OCI-LY7 (cell line): ENCODE data around the gene PCIF1. TPM values are rescaled to one million over a fixed set of nuclear protein-coding genes. Genes with fewer than 3 reads are reported as not detected.

Source experiments
- Bru-seq: library from RNA; stranded (reverse); fragments of 400-500 nt; gene quantifications from one replicate; lab custom pipeline; 2021; lab: Mats Ljungman, UMichigan
- BruChase-seq, 2 experiments: library from RNA; stranded (reverse); fragments of 400-500 nt; gene quantifications; one replicate each; lab custom pipeline; 2021; lab: Mats Ljungman, UMichigan
- BruUV-seq: library from RNA; stranded (reverse); fragments of 400-500 nt; replicated peaks from 2 replicates; lab custom pipeline; 2021; lab: Mats Ljungman, UMichigan
- CTCF ChIA-PET: fragments of 300-600 bp; sonication (Branson Sonifier 250); formaldehyde crosslinking; loops from one replicate; lab custom pipeline; 2022; ENCODE audit warnings: antibody characterized with exemption; ENCODE audit not compliant: unreplicated experiment; lab: Charles Lee
- POLR2A ChIA-PET: fragments of 300-600 bp; sonication (Branson Sonifier 250); formaldehyde crosslinking; loops from one replicate; lab custom pipeline; 2022; ENCODE audit warnings: antibody characterized with exemption; lab: Charles Lee
- DNase-seq: peaks from one replicate; pipeline ENCODE4 v3.0.0-alpha.2; 2015; ENCODE audit warnings: low spot score
- H2AFZ ChIP-seq: fragments of 200-600 bp; sonication (generic), shearing (Covaris generic); 2 replicates; pipeline ENCODE4 v1.6.1; 2014; ENCODE audit warnings: mild to moderate bottlenecking, antibody characterized with exemption, low read length, moderate library complexity
- H3K27ac ChIP-seq: fragments of 200-600 bp; sonication (generic); 2 replicates; pipeline ENCODE4 v1.5.1; 2014; ENCODE audit warnings: mixed run types, low read depth, mild to moderate bottlenecking, moderate library complexity, low read length, inconsistent platforms; ENCODE audit not compliant: poor library complexity, severe bottlenecking
- H3K36me3 ChIP-seq: fragments of 200-600 bp; sonication (generic); 2 replicates; pipeline ENCODE4 v1.6.1; 2014; ENCODE audit warnings: mild to moderate bottlenecking, antibody characterized with exemption, low read length, moderate library complexity, mixed read lengths; ENCODE audit not compliant: insufficient read depth
- H3K4me1 ChIP-seq: fragments of 200-600 bp; sonication (generic); 2 replicates; pipeline ENCODE4 v1.5.1; 2014; ENCODE audit warnings: mild to moderate bottlenecking, low read length; ENCODE audit not compliant: insufficient read depth, poor library complexity, severe bottlenecking
- H3K4me2 ChIP-seq: fragments of 200-600 bp; sonication (generic); 2 replicates; pipeline ENCODE4 v1.6.1; 2014; ENCODE audit warnings: mild to moderate bottlenecking, low read length
- H3K4me3 ChIP-seq: fragments of 200-600 bp; sonication (generic); 2 replicates; pipeline ENCODE4 v1.5.1; 2014; ENCODE audit warnings: mild to moderate bottlenecking, low read depth, low read length; ENCODE audit not compliant: poor library complexity, severe bottlenecking
- H3K79me2 ChIP-seq: fragments of 200-600 bp; sonication (generic); 2 replicates; pipeline ENCODE4 v1.6.1; 2016; ENCODE audit warnings: low read depth, mild to moderate bottlenecking, low read length, moderate library complexity, mixed read lengths; ENCODE audit not compliant: insufficient read depth
- H3K9me2 ChIP-seq: fragments of 200-600 bp; sonication (generic); 2 replicates; pipeline ENCODE4 v1.6.1; 2016; ENCODE audit warnings: mild to moderate bottlenecking, low read length, mixed read lengths; ENCODE audit not compliant: insufficient read depth
- H3K9me3 ChIP-seq: fragments of 200-600 bp; sonication (generic); 2 replicates; pipeline ENCODE4 v1.6.1; 2014; ENCODE audit warnings: mild to moderate bottlenecking, mixed run types, low read length, mixed read lengths
- H4K20me1 ChIP-seq: fragments of 200-600 bp; sonication (generic); 2 replicates; pipeline ENCODE4 v1.6.1; 2014; ENCODE audit warnings: mild to moderate bottlenecking, antibody characterized with exemption, low read length, moderate library complexity, mixed read lengths; ENCODE audit not compliant: insufficient read depth
- CTCF ChIP-seq: fragments of 200-600 bp; sonication (generic); conservative IDR thresholded peaks from 2 replicates; pipeline ENCODE4 v1.5.1; 2014; ENCODE audit warnings: mild to moderate bottlenecking, antibody characterized with exemption, low read length, moderate library complexity, mixed read lengths
- EZH2phosphoT487 ChIP-seq: fragments of 200-600 bp; sonication (generic); IDR thresholded peaks from 2 replicates; pipeline ENCODE4 v1.6.1; 2018; ENCODE audit warnings: low read depth, borderline replicate concordance, mild to moderate bottlenecking, mixed run types, antibody characterized with exemption, low read length, moderate library complexity, mixed read lengths
- intact Hi-C: fragments of 100-400 bp; cut with micrococcal nuclease; formaldehyde crosslinking; loops from one replicate; pipeline ENCODE4 v1.10.0; 2022; ENCODE audit not compliant: unreplicated experiment
- long read RNA-seq: library from polyadenylated mRNA; stranded (forward); transcript quantifications from one replicate; pipeline ENCODE4 v2.0.0, GENCODE V29; 2022
- total RNA-seq, 2 experiments: library from RNA; depleted of rRNA in 1 of 2; stranded (reverse); fragments of >200 nt in 1 of 2; shearing (Covaris generic) in 1 of 2; gene quantifications; 2 replicates each; pipeline ENCODE4 v1.2.3, GENCODE V29; 2014 to 2022

Gene PCIF1
- total RNA-seq (2014; rRNA removed; shearing (Covaris generic)) (16.7 and 21.2 TPM in 2 replicates), total RNA-seq (2022) (40.6 and 50.3 TPM in 2 replicates), Bru-seq, nascent RNA (percentile 77 among the genes with signal in this experiment), BruChase-seq, experiment 1, labeled RNA remaining after a 6-hour chase (percentile 69 among the genes with signal in this experiment), BruChase-seq, experiment 2, labeled RNA remaining after a 2-hour chase (percentile 74 among the genes with signal in this experiment)
- long read RNA-seq, transcript PCIF1-203 (2 exons, 627 nt): minor isoform, 10 of 209 reads
- long read RNA-seq, transcript PCIF1-201 (17 exons, 2,747 nt): major isoform, 133 of 209 reads
- long read RNA-seq, partial matches to known transcripts: 22 of 209 reads
- long read RNA-seq, other reads (novel, unspliced or antisense): 44 of 209 reads

DNA sequence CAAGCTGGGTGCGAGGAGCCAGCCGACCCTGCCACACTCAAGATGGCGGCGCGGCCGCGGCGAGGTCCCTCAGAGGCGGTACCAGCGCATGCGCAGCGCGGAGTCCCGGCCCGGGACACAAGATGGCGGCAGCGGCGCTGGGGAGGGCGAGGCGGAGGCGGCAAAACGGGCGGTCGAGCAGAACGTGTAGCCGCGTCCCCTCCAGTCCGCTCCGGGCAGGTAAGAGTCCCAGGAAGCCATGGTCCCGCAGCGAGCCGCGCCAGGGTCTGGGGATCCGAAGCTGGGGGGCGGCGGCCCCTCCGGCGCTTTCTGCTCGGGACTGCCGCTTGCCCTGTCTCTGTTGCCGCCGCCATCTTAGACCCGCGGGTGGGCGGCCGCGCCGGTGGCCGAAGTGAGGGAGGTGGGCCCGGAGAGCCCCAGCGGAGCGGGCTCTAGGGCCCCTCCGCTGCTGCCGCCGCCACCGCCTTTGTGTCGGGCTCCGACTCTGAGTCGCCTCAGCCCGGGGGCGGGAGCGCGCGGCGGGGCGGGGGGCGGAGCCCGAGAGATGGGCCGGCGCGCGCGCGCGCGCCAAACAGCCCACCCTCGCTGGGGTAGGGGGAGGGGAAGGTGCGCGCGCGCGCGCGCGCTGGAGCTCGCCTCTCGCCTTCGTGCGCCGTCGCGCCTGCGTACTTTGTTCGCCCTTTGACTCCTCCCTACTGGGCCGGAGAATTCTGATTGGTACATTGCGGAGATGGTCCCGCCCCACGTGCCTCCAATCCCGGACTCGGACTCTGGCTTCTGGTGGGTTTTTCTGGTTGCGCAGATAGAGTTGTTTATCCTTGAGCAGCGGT is at the start of gene PCIF1:
TSS of gene PCIF1 (plus strand) at position 98 of the 830 bp plus-strand sequence. CDS start 4,317 bp downstream, outside the sequence.
- H4K20me1 ChIP-seq: no peaks in the 10 kb centered on the region

GRCh38 chr20:45886590-45887345 is 47.7 kb upstream of the PCIF1 start:
- CTCF ChIA-PET: no interaction called here
- POLR2A ChIA-PET: interaction anchor here (0.6 kb wide), 1 partner anchor 1518 kb away, joined by 3 read pairs; no protein-coding TSS in a partner anchor
- Histone ChIP-seq H3K79me2 (peaks cover 4% of the 10 kb centered on the region; the same call in 1 of the 2 replicates), H3K9me2 (no peaks in the 10 kb centered on the region), H3K9me3 (no peaks in the 10 kb centered on the region), H3K4me1 (peaks cover 9% of the 10 kb centered on the region), H4K20me1 (no peaks in the 10 kb centered on the region), H3K27ac (no peak overlapping the region), H3K4me3 (no peak overlapping the region), H2AFZ (no peak overlapping the region), H3K4me2 (no peak overlapping the region), H3K36me3 (peaks cover 24% of the 10 kb centered on the region)
- DNase-seq: no peak
- intact Hi-C loops: no loop called here
- no TSS peak for BruUV-seq
- TF ChIP-seq CTCF (no peak), EZH2phosphoT487 (no peak)

More for the DNA sequence above, at the start of gene PCIF1:
- Histone ChIP-seq H3K4me1 (peaks cover 8% of the 10 kb centered on the region), H3K9me2 (no peaks in the 10 kb centered on the region), H2AFZ (peak within 1 kb of the TSS; percentile 69; the same call in 1 of the 2 replicates), H3K36me3 (peaks cover 32% of the 10 kb centered on the region), H3K4me3 (peak within 1 kb of the TSS; percentile 87), H3K9me3 (no peaks in the 10 kb centered on the region), H3K4me2 (peak within 1 kb of the TSS; percentile 94), H3K79me2 (peaks cover 23% of the 10 kb centered on the region), H3K27ac (peak within 1 kb of the TSS; percentile 75)
- no peak for TF ChIP-seq EZH2phosphoT487
- TF ChIP-seq CTCF: no peak
- CTCF ChIA-PET: interaction anchor here (1.0 kb wide), 1 partner anchor 36 kb away, joined by 4 read pairs; no protein-coding TSS in a partner anchor
- peak; percentile 98 for DNase-seq
- intact Hi-C loops: loop anchor here (1.0 to 2.0 kb wide), 3 partner anchors 24 to 78 kb away; partner anchors contain the start of genes ACOT8 and ZSWIM3
- POLR2A ChIA-PET: interaction anchor here (0.6 to 4.0 kb wide), 14 partner anchors 11 to 112 kb away, joined by 3 to 11 read pairs (median 3); partner anchors contain the start of genes CTSA, NEURL2 and ZSWIM1
- no TSS peak for BruUV-seq
